GM21515 (cell line): ENCODE measurements around the gene TM7SF2.
"Not testable (repeated sequence)": the region's sequence is repeated elsewhere in the genome, so short reads cannot be mapped to it uniquely, and the experiment has no call there.

Source experiments
- ATAC-seq: cut with Tn5 transposase; IDR thresholded peaks from one replicate; pipeline ENCODE4 v1.9.1; 2021; ENCODE audit not compliant: unreplicated experiment

The TM7SF2 gene

DNA sequence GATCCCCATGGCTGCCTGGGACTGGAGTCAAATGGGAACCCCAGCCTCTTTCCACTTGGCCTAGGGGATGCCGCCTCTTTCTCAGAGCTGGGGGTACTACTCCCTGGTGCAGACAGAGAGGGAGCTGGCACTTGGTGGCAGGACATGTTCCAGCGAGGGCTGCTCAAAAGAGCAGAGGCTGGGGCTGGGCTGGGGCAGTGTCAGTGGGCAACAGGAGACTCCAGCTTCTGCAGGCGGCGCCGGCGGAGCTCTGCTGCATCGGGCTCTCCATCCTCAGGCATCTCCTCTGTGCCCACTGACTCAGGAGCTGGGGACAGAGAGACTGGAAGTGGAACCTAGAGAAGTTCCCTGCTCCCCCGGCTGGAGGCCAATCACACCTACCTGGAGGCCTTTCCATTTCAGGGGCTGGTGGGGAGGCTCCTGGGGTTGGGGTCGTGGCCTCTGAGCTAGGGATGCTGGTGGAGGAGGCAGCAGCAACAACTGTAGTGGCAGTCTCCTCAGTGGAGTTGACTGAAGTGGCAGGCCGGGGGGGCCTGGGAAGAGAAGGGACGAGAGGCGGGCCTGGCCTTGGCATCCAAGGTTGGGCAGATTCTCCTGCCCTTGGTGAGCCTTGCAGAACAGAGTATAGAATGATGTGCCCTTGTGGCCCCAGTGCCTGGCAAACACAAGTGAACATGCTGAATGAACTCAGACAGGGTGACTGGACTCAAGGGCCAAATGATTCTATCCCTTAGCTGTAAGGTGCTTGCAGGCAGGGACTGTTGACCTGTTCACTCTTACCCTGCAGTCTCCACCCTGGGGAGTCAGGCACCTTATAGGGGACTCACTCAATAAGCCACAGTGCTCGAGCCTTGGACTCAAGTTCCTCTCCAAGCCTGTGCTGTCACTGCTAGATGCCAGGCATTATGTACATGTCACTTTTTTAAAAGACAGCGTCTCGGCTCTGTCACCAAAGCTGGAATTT is 16.8 kb downstream of the TM7SF2 start:
- no peak for ATAC-seq

DNA sequence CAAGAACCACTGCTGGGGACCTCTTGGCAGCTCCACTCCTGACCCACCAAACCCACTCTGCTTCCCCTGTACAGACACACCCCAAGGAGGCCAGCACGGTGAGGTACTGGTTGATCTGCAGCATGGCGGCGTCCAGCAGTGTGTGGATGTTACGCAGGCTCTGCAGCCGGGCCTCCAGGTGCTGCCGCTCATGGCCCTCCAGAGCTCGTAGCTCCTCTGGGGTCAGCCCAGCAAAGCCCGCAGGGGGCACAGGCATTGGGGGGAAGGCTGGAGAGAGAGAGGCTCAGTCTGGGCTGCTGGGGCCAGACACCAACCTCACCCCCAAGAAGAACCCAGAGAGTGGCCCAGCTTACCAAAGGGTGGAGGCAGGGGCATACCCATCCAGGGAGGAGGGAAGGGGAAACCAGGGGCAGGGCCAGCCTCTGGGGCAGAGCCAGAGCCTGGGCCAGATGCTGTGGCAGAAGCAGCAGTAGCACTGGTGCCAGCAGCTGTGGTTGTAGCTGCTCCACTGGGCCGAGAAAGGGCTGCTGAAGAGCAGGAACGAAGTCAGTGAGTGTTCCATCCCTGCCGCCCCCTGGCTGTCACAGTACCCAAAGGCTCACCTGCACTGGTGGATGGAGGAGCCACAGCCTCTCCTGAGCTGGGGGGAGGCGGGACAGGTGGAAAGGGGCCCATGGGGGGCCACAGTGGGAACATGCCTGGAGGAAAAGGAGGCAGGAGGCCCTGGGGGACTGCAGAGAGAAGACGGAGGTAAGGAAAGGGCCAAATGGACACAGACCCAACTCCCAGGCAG is 18.2 kb downstream of the TM7SF2 start:
- no peak for ATAC-seq

DNA sequence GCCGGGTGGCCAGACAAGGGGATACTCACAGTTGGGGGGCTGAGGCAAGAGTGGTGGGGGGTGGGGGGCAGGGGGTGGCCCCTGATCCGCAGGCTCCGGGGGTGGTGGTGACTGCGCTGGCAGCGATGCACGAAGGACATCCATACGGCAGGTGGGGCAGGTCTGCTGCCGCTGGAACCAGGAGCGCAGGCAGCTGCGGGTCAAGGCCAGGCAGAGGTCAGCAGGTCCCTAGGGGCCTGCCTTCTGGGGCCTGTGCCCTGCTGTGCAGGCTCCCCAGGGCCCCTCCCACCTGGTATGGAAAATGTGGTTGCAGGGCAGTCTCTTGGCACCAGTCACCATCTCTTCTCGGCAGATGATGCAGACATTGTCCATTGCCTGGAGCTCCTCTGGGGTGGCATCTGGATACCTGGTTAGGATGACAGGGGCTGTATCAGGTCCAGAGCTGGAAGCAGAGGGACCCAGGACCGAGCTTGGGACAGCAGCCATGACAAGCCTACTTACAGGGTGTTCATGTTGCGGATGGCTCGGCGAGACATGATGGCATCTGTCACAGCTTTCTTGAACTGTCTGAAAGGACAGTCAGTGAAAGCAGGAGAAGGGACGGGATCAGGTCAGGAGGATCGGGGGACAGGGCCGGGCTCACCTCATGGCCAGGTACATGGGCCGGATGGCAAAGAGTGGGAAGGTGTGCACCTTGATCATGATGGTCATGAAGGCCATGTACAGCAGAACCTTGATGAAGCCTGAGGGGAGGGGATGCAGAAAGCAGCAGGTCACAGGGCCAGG is 19.2 kb downstream of the TM7SF2 start:
- no peak for ATAC-seq

DNA sequence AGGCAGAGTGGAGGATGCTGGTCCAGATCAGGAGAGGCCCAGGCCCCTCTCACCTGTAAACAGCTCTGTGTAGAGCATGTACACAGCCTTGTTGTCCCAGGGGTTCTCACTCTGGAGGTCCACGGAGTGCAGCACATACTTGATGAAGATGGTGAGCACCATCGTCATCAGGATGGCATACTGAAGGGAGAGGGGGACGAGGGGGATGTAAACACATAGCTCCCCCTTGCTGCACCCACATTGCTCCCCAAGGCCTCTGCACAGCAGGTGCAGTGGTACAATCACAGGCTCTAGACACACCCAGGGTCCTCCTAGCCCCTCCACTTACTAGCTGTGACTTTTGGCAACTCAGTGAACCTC is 19.7 kb downstream of the TM7SF2 start:
- no peak for ATAC-seq

DNA sequence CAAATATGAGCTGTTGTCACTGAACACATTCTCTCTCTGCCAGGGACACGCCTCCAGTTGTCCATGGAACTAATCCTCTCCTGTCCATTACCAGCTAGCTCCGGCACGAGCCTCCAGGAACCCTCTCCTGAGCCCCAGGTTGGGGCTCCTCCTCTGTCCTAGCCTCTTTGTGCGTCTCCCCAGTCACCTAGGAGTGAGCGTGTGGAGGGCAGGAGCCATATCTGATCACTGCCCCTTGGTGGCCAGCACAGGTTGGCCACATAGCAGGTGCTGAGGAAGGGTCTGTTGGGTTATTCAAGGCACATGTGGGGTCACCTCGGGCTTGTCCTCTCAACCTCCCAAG is 20.2 kb downstream of the TM7SF2 start:
- ATAC-seq = no peak

DNA sequence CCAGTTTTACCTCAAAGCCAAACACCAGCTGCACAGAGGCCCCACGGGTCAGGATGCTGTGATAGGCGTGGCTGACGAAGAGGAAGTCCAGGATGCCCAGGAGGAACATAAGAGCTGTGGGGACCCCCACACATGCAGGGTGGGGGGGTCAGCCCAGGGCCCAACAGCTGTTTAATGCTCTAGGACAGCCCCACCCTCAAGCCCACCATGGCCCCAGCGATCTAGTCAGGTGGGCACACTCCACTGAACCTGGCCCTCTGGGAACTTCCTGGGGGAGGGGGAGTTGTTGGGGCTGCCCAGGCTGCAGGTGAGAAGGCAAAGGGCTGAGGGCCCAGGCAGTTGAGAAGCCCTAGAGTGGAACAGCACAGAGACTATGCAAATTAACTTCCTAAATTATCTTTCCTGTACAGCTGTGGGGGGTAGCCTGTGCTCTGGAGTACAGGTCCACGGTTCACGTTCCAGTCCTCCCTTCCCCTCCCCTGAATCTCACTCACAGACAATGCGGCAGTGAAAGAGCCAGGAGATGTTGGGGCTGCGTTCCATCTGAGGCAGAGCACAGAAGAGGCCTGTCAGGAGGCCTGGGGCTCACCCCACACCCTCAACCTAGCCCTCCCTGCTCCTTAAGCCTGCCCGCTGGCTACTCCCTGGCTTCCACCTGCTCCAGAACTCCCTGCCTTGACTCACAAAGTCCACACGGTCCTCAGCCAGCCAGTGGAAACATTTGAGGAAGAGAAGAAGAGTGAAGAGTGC is 20.7 kb downstream of the TM7SF2 start:
- ATAC-seq = peak; percentile 26

DNA sequence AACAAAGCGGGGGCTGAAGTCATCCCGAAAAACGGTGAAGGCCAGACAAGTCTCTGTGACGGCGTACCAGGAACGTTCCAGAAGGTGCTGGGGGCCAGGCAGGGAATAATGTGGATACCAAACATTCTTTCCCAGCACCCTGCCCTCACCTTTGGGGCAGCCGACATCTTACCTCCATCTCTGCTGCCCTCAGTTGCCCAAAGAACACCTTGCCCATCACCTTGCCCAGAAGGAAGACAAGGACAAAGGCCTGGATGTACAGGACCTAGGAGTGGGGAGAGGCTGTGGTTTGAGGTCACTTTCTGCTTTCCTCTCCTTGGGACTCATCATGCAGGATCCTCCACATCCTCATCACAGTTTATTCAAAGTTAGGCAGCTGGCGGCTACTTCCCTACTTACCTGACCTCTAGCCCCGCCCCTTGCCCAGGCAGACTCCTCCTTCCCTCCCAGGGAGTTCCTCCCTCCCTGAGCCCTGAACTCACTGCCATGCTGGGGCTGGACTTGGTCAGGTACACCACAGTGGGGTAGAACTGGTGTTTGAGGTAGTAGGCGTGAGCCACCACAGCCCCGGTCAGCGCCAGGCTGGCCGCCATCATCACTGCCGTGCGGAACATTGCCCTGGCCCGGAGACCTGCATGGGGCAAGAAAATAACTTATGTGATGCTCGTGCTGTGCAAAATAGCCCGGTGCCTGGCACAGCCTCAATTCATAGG is 21.5 kb downstream of the TM7SF2 start:
- ATAC-seq = no peak

DNA sequence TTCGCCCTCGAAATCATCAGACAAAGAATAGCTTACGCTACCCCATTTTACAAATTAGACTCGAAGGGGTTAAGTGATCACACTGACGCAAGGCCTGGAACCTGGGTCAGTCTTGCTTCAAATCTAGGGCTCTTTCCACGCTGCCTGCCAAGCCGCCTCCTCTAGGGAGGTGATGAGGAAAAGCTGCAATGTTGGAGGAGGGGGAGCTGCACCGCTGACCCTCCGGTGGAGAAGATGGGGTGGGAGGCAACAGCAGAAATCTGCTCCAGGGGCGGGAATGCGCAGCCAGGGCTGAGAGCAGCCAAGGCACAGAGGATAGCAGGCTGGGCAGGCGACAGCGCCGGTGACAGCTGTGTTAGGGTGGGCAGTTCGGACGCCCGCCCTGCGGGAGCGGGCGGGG is 22.1 kb downstream of the TM7SF2 start:
- ATAC-seq = no peak

DNA sequence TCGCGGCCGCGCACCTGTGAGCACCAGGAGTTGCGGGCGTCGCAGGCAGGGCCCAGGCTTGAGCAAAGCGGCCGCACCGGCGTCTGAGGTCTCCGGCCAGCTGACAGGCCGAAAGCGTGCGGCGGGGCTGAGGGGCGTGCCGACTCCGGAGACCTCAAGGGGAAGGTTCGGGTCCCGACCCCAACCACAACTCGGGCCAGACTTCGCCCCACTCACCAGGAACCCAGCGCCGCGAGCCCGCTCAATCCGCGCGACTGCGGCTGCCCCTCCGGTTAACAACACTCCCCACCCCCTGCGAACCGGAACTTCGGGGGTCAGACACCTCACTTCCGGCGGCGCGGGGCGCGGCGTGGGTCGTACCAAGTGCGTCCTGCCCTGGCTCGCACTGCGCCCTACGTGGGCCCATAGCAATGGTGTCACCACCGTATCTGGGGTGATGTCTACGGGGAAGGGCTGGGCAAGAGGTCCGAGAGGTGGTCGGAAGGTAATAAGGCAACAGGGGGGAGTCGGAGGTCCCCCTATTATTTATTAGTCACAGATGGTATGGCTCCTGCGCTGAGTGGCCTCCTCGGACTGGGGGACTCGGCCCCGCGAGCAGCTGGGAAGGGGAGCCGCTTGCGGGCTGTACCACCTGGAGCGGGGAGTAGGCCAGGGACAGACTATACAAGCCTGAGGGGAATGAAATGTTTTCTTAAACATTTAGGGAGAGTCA is 22.7 kb downstream of the TM7SF2 start, which contains the start of gene SYVN1:
SYVN1 (minus strand) TSS at position 280 of the 712 bp plus-strand sequence. CDS start 918 bp downstream, outside the sequence.
- ATAC-seq = peak; percentile 58

DNA sequence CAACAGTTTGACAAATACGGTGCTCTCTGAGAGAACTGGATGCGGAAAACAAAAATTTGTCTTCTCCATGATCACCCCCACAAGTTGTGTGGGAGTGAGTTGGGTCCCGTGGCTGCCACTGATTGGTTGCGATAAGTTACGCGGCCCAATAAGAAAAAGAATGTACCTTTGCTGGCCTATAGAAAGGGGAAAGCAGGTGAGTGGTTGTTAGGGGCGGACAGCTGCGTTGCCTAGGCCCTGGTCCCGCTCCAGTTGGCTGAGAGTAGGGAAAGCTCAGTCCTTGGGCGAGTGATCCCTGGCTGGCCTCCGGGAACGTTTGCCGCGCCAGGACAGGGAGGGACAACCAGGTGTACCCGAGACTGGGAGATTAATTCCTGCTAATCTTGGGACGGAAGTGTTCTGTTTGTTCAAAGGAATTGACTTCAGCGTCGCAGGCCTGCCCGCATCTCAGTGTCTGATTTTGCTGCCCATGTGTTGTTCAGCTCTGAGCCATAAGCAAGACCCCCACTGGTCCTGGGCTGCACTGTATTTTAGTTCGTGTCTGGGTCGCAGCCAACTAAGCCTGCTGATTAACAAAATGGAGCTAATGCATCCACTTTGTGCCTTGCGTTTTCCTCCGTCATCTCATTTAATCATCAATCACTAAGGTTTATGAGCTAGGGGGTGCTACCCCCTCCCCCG is 23.4 kb downstream of the TM7SF2 start:
- ATAC-seq = peak; percentile 58

DNA sequence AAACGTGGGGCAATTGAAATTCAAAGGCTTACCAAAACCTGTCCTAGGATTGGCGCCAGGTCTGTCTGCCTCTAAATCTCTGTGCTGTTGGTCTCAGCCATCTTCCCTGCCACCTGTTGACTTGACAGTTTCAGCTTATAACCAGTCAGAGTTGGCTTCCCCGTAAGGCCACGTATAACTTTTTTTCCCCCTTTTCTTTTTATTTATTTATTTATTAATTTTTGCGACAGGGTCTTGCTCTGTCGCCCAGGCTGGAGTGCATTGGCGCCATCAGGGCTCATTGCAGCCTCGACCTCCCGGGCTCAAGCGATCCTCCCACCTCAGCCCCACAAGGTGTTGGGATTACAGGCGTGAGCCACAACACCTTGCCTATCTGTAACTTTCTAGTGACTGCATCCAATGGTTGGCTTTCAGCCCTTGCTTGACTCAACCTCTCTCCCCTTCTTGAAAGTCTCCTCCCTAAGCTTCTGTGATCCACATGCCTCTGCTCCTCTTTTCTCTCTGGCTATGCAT is 24.0 kb downstream of the TM7SF2 start:
- no peak for ATAC-seq

DNA sequence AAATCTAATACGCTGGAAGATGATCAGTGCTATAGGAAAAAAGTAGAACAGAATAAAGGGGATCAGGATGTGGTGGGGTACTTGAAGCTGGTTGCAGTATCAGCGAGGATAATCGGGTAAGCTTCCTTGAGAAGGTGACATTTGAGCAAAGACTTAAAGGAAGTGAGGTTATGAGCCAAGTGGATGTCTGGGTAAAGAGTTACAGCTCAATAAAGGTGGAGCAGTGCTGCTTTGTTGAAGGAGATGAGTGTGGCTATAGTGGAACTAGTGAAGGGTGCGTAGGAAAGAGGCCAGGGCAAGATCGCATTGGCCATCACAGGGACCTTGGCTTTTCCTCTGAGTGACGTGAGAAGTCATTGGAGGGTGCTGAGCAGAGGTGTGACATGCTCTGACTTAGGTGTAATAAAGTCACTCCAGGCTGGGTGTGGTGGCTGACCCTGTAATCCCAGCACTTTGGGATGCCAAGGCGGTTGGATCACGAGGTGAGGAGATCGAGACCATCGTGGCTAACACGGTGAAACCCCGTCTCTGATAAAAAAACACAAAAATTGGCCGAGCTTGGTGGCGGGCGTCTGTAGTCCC is 24.9 kb downstream of the TM7SF2 start:
- ATAC-seq = no peak

DNA sequence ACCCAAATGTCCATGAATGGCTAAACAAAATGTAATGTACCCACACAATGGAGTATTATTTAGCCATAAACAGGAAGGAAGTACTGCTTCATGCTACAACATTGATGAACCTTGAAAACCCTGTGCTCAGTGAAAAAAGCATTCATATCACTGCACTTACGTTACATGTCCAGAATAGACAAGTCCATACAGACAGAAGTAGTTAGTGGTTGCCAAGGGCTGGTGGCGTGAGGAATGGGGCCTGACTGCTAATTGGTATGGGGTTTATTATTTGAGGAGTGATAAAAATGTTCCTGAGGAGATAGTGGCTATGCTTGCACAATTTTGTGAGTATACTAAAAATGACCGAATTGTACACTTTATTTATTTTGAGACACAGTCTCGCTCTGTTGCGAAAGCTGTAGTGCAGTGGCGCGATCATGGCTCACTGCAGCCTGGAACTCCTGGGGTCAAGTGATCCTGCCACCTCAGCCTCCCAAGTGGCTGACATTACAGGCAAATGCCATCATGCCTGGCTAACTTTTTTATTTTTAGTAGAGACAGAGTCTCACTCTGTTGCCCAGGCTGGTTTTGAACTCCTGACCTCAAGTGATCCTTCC is 30.3 kb downstream of the TM7SF2 start:
- ATAC-seq = no peak

DNA sequence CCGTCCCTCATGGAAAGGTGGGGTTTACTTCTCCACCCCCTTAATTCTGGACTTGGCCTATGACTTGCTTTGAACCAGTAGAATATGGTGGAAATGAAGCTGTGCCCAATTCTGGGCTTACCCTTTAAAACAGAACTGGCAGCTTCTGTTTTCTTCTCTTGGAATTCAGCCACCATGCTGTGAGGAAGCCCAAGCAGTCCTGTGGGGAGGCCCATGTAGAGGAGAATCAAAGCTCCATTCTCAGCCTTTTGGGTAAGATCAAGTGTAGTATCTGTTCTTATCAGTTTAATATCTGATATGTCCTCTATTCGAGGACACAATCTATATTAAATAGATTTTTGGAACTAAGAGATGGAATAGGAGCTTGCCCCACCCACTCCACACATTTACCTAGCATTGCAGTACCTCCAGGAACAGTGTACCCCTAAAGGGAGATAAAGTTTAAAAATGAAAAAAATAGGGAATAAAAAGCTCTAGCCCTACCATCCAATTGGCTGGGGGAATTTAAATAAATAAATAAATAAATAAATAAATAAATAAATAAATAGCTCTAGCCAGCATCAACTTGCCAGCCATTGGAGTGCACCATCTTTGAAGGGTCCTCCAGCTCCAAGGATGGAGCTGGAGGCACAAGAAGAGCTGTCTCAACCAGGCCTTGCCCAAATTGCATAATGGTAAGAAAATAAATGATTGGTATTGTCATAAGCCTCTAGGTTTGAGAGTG is 35.8 kb downstream of the TM7SF2 start:
- ATAC-seq = no peak

DNA sequence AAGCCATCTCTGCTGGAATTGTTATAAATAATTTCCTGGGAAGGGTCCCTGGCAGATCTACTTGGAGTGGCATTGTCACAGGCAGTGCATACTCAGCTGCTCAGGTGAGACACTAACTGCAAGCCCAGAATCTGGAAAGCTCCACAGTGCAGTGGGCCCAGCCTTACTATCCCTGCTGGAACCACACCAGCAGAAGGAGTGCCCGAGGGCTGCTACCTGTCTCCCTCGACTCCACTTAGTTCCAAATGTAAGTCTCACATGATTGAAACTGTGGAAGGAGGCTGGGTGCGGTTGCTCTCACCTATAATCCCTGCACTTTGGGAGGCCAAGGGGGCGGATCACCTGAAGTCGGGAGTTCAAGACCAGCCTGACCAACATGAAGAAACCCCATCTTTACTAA is 37.0 kb downstream of the TM7SF2 start:
- ATAC-seq = no peak

DNA sequence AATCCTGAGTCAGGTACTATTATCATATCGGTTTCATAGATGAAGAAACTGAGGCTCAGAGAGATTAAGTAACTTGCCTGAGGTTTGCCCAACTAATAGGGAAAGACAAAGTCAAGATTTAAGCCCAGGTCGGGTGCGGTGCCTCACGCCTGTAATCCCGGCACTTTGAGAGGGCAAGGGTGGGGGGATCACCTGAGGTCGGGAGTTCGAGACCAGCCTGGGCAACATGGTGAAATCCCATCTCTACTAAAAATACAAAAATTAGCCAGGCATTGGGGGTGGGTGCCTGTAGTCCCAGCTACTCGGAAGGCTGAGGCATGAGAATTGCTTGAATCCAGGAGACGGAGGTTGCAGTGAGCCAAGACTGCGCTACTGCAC is 38.4 kb downstream of the TM7SF2 start:
- not testable (repeated sequence) for ATAC-seq
